ENCODE measurements around the gene RPTOR.

RPTOR gene

DNA sequence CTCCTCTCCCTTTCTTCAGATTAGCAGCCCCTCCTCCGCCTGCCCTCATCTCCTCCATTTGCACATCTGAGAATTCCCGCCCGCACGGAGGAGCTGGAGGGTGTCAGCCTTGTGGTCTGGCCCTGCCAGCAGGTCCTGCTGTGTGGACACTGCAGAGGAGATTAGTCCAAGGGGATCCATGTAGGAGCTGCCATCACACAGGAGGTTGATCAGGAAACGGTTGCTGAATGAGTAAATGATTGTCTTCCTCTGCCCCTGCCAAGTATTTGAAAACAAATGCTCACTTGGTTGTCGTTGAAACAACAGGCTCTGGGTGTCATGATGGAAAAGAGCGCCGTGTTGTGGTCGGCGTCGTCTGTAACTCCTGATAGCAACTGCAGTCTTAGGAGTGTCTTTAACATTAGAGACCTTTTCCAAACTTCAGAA is 383.2 kb downstream of the RPTOR start:
- FAIRE-seq (no peak), DNase-seq (ENCODE audit: insufficient read length, low spot score) (no peak)
- TF ChIP-seq, protein P1, sequence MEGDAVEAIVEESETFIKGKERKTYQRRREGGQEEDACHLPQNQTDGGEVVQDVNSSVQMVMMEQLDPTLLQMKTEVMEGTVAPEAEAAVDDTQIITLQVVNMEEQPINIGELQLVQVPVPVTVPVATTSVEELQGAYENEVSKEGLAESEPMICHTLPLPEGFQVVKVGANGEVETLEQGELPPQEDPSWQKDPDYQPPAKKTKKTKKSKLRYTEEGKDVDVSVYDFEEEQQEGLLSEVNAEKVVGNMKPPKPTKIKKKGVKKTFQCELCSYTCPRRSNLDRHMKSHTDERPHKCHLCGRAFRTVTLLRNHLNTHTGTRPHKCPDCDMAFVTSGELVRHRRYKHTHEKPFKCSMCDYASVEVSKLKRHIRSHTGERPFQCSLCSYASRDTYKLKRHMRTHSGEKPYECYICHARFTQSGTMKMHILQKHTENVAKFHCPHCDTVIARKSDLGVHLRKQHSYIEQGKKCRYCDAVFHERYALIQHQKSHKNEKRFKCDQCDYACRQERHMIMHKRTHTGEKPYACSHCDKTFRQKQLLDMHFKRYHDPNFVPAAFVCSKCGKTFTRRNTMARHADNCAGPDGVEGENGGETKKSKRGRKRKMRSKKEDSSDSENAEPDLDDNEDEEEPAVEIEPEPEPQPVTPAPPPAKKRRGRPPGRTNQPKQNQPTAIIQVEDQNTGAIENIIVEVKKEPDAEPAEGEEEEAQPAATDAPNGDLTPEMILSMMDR (IDR thresholded peaks at IDR 0.05; ENCODE audit: insufficient read depth, missing control alignments) = no peak

DNA sequence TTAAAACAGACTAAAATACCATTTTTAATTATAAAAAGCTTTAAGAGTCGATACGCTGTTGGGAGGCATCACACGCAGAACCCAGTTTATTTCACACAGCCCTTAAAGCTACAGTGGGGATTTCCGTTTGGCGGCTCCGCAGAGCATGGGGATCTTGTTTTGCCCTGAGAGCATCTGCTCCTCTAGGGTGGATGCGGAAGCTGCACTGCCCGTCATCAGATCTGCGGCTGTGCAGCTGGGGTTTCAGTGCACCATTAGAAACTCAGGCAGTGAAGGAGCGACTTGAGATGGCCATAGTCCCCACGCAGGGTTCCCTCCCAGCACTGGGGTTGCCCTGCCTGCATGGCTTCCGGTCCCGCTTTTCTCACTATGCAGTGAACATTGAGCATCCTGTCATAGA is 384.8 kb downstream of the RPTOR start:
- TF ChIP-seq, protein P1 (IDR thresholded peaks at IDR 0.05; ENCODE audit: insufficient read depth, missing control alignments) = no peak
- DNase-seq (ENCODE audit: insufficient read length, low spot score) = no peak
- no peak for FAIRE-seq

DNA sequence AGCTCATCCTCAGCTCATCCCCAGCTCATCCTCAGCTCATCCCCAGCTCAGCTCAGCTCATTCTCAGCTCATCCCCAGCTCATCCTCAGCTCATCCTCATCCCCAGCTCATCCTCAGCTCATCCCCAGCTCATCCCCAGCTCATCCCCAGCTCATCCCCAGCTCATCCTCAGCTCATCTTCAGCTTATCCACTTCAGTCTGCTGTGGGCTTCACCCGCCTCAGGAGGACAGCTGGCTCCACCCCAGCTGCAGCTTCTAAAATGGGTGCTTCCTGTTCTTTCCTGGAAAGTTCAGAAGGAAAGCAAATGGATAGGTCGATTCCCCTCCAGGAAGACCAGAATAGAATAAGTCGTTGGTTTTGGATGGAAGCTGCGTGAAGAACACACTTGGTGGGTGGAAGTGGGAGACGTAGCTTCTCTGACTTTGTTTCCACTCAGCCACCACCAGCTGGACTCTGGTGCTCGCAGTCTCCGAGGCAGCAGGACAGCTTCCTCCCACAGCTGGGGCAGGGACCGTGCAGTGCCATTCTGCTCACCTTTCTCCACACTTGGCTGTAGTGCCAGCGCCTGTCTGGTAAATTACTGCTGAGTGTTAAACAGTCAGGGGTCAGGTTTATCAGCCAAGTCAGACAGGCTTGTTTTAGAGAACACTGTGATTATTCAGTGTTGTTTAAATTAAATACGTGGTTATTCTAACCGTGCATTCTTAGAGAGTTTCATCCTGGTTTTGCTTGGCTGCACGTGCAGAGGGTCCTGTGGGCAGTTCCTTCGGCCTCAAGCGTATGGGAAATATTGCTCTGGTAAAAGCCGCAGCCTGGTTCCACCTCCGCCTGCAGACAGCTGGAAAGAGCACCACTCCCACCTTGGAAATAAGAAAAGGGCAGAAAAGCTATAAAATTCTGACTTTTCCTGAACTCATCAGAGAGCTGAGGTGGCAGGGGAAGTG is 386.0 kb downstream of the RPTOR start:
- no peak for DNase-seq (ENCODE audit: insufficient read length, low spot score)
- FAIRE-seq = no peak
- TF ChIP-seq, protein P1 (IDR thresholded peaks at IDR 0.05; ENCODE audit: insufficient read depth, missing control alignments) = no peak

DNA sequence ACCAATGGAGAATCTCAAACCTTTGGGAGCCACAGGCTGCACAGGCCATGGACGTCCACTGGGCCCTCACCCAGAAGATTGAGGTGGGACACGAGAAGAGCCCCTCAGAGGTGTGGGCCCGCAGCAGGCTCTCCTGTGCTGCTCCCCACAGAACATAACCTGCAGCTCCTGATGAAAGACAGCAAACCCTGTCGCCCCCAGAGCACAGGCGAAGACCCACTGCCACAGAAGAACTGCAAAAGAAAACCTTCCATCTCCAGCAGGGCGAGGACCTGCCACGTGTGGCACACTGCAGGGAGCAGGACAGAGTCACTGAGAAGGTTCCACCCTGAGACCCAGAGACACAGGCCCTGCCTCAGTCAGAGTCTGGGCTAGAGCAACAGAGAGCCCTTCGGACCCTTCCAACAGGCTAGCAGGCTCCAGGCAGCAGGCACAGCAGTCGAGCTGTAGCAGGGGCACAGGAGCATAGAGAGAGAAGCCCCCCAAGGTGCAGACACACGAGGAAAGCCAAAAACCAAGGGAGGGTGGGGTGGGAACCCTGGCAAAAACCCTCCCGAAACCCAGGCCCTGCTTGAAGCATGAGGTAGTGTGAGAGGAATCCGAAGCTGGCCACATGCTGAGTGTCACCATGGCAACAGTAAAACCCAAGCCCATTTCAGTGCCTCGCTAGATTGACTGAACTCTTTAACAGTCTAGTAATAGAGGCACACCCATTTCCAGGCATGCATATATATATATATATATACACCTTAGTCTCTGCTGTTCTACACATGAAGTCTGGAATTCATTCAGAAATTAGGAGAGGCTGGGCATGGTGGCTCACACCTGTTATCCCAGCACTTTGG is 387.0 kb downstream of the RPTOR start:
- no peak for DNase-seq (ENCODE audit: insufficient read length, low spot score)
- TF ChIP-seq, protein P1 (IDR thresholded peaks at IDR 0.05; ENCODE audit: insufficient read depth, missing control alignments) = no peak
- FAIRE-seq = no peak

DNA sequence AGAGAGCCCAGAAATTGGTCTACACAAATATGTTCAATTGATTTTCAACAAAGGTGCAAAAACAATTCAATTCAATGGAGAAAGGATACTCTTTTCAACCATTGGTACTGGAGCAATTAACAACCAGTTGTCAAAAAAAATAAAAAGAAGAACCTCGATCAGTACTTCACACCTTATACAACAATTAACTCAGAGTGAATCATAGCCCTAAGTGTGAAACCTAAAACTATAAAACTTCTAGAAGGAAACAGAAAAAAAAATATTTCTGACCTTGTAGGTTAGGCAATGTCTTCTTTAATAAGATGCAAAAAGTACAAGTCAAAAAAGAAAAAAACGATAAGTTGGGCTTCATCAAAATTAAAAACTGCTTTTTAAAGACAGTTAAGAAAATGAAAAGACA is 390.9 kb downstream of the RPTOR start:
- FAIRE-seq (no peak), DNase-seq (ENCODE audit: insufficient read length, low spot score) (no peak)
- TF ChIP-seq, protein P1 (IDR thresholded peaks at IDR 0.05; ENCODE audit: insufficient read depth, missing control alignments) = no peak

DNA sequence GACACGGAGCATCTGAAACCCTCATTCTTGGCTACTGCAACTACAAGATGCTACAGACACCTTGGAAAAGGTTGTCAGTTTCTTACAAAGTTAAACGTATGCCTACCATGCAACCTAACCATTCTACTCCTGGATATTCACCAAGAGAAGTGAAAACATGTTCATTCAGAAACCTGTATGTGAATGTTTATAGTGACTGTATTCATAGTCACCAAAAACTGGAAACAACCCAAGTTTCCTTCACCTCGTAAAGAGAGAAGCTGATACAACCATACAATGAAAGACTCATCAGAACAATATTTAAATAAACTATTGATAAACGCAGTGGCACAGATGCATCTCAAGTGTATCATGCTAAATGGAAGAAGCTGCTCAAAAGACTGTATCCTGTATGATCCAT is 391.6 kb downstream of the RPTOR start:
- FAIRE-seq (no peak), DNase-seq (ENCODE audit: insufficient read length, low spot score) (no peak)
- TF ChIP-seq, protein P1 (IDR thresholded peaks at IDR 0.05; ENCODE audit: insufficient read depth, missing control alignments) = no peak
